ENCODE data around the gene GNPTG.
A peak's percentile ranks its signal among the peaks of the same experiment; 100 is the strongest.

GNPTG gene

DNA sequence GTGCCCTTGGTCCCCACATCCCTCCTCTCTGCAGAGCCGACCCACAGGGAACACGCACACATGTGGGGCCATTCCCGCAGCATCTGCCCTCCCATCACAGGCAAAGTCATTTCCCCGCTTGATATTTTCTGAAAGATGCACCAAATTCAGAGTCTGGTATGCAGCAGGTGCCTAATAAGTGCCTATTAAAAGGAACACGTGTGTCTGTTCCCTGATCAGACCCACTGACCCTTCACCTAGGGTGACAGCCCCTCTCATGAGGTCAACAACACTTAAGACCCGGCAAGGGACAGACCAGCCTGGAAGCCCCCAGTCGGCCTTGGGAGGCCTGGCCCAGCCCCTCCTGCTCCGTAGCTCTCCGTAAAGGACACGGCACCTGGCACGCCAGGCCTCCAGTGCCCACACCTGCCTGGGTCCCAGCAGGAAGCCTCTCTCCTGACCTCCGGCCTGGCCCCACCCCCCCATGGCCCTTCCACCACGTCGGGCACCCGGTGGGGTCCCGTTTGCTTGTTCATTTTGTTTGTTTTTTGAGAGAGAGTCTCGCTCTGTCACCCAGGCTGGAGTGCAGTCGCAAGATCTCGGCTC is 42.7 kb downstream of the GNPTG start:
- DNase-seq (ENCODE audit: low read depth in 2 of 2) = no peak

DNA sequence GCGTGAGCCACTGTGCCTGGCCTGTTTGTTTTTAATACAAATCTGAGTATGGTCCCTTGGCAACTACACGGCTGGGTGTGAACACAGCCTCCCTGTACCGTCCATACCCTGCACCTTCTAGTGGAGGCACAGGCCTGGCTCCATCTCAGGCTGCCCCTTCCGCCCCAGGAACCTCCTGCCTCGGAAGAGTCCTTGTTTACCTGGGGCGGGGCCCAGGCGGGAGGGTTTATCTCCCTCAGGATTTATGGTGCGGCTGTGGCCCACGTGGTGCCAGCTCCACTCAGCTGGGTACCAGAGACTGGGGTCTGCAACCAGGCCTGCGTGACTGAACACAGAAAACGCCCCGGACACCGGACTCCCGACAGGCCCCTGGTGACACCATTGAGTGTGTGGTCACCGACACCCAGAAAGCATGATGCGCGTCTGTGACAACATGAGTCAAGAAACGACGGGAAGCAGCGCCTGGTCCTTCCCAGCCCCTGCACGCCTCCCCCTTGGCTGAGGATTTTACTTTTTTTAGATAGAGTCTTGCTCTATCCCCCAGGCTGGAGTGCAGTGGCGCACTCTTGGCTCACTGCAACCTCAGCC is 43.8 kb downstream of the GNPTG start:
- no peak for DNase-seq (ENCODE audit: low read depth in 2 of 2)

- DNase-seq (ENCODE audit: low read depth in 2 of 2) = no peak
These were observed 46.0 kb downstream of the GNPTG start for GRCh38 chr16:1397779-1398178.

DNA sequence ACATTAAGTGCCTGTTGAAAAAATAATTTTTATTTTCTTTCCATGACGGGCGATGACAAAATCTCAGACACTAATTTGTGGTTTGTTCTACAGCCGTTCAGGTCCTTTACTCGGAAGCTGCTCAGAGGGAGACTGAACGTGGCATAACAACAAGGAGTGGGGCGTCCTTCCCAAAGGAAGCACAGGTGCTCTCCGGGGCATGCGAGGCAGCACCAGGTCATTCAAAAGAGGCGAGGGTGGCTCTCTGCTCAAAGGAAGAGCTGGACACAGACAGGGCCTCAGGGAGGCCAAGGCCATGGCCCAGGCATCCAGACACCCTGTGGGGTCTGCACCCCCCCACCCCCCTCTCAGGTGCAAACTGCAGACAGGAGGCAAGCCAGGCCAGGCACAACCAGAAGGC is 46.6 kb downstream of the GNPTG start:
- no peak for DNase-seq (ENCODE audit: low read depth in 2 of 2)

DNA sequence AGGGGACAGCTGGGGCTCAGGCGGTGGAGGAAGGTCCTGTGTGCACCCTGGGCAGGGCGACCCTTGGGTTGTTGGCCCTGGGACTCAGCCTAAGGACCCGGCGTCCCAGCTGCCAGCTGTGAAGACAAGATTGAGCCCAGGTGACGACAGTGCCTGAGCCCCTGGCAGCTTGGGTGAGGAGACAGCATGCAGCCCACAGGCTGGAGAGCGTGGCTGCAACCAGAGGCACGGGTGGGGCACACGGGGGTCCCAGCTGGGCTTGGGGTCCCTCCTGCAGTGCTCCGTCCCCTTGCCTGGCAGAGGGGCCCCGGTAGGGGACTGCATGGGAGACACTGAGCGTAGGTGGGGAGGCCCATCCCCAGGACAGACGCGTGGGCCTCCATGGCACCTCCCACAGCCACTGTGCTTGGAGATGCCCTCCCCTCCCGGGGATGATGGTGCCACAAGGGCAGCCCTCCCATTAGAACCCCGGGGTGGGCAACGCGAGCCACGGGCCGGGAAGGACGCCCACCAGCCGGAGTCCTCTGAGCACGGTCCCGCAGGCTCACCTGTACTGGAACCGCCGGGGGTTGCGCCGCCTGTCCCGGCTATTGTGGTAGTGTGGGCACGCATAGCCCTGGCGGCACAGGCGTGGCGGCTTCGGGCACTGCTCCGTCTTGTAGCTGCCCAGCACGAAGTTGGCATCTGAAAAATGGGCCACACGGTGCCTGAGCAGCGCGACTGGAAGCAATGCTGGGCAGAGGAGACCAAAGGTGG is 47.3 kb downstream of the GNPTG start:
- no peak for DNase-seq (ENCODE audit: low read depth in 2 of 2)

- DNase-seq (ENCODE audit: low read depth in 2 of 2) = no peak
These were observed 49.5 kb downstream of the GNPTG start for GRCh38 chr16:1401061-1401757.

DNA sequence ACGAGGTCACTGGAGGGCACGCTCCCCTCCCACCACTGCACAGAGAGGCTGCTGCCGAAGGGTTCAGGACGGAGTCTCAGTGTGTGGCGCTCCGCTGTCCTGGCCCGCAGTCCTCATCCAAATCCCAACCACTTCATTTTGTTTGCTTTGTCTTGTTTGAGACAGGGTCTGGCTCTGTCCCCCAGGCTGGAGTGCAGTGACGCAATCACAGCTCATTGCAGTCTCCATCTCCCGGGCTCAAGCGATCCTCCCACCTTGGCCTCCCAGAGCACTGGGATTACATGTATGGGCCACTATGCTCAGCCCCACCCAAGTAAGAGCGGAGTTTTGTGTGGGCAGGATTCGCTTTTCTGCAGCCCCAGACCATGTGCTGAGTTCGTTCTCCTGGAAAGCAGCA is 50.0 kb downstream of the GNPTG start:
- DNase-seq (ENCODE audit: low read depth in 2 of 2) = no peak

DNA sequence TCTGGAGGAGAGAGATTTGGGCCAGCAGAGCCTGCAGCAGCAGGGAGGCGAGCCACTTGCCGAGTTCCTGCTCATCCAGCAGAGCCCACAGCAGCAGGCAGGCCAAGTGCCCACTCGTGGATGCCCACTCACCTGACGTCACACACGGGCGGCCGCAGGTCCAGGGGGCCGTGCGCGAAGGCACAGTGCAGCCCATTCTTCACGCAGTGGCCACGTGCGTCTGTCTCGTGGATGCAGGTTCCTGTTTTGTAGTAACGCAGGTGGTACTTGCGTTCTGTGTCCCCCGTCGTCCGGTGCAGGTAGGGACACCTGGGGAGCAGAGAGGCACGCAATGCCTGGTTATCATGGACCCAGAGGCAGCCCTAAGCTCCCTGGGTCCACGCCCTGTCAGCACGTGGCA is 51.3 kb downstream of the GNPTG start:
- DNase-seq (ENCODE audit: low read depth in 2 of 2) = no peak

- DNase-seq (ENCODE audit: low read depth in 2 of 2) = no peak
These were observed 52.0 kb downstream of the GNPTG start for GRCh38 chr16:1403733-1404132.

DNA sequence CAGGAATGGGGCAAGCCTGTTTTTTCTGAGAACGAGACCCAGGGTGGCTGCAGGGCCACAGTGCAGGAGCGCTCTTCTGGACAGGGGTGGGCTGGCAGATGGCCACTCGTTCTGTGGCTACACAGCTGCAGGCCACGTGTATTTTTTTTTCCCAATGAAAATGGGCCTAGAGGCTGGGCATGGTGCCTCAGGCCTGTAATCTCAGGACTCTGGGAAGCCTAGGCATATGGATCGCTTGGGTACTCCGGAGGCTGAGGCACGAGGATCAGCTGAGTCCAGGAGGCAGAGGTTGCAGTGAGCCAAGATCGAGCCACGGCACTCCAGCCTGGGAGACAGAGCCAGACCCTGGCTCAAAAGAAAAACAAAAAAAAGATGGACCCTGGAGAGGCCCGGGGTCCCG is 56.0 kb downstream of the GNPTG start:
- no peak for DNase-seq (ENCODE audit: low read depth in 2 of 2)

GRCh38 chr16:1408171-1408837 is 56.6 kb downstream of the GNPTG start:
- peak; percentile 95 to 97 for DNase-seq (ENCODE audit: low read depth in 2 of 2)

GRCh38 chr16:1412847-1413246 is 61.1 kb downstream of the GNPTG start:
- DNase-seq (ENCODE audit: low read depth in 2 of 2) = no peak
